Activated CD8-positive, alpha-beta memory T cell treated with anti-CD3 and anti-CD28 coated beads, Interleukin-2, amount 50 U/mL, for 1 hour (primary cell): Measurements from ENCODE around the gene C18orf32.
"Not testable (repeated sequence)": the region's sequence is repeated elsewhere in the genome, so short reads cannot be mapped to it uniquely, and the experiment has no call there.

ENCODE experiments used
- DNase-seq: peaks from one replicate; pipeline ENCODE4 v3.0.0-alpha.2; 2020; ENCODE audit errors: extremely low read depth

Gene C18orf32

GRCh38 chr18:49500201-49500921, 13.3 kb upstream of the C18orf32 start:
- no peak for DNase-seq

- no peak for DNase-seq
These were observed 12.1 kb upstream of the C18orf32 start for GRCh38 chr18:49499046-49499637.

GRCh38 chr18:49495480-49495879, 8.4 kb upstream of the C18orf32 start:
- no peak for DNase-seq

- DNase-seq = no peak
These were observed 8.0 kb upstream of the C18orf32 start for GRCh38 chr18:49495076-49495475.

- DNase-seq = no peak
These were observed 7.6 kb upstream of the C18orf32 start for GRCh38 chr18:49494660-49495059.

- DNase-seq = no peak
These were observed 5.6 kb upstream of the C18orf32 start for GRCh38 chr18:49492694-49493033.

GRCh38 chr18:49491857-49492693, 5.0 kb upstream of the C18orf32 start, which contains the start of gene RPL17:
RPL17 (minus strand) TSS chr18:49492465.
- DNase-seq = peak; percentile 86

- DNase-seq = no peak
These were observed 4.5 kb upstream of the C18orf32 start for GRCh38 chr18:49491534-49491856.

- DNase-seq = no peak
These were observed 3.3 kb upstream of the C18orf32 start for GRCh38 chr18:49490246-49490762.

GRCh38 chr18:49487711-49488310, 777 bp upstream of the C18orf32 start:
- no peak for DNase-seq

- no peak for DNase-seq
These were observed 455 bp downstream of the C18orf32 start for GRCh38 chr18:49486606-49486952.

GRCh38 chr18:49486134-49486533, 900 bp downstream of the C18orf32 start:
- DNase-seq = no peak

GRCh38 chr18:49483198-49483597, 3.8 kb downstream of the C18orf32 start:
- no peak for DNase-seq

GRCh38 chr18:49481907-49482306, 5.1 kb downstream of the C18orf32 start:
- DNase-seq = no peak

- DNase-seq = no peak
These were observed 5.7 kb downstream of the C18orf32 start for GRCh38 chr18:49481317-49481716.

- no peak for DNase-seq
These were observed 7.5 kb downstream of the C18orf32 start for GRCh38 chr18:49479381-49480137.

GRCh38 chr18:49476664-49477411, 10.2 kb downstream of the C18orf32 start:
- DNase-seq = no peak

- DNase-seq = not testable (repeated sequence)
These were observed 12.1 kb downstream of the C18orf32 start for GRCh38 chr18:49474935-49475334.

- no peak for DNase-seq
These were observed 13.3 kb downstream of the C18orf32 start for GRCh38 chr18:49473721-49474120.

GRCh38 chr18:49472459-49472858, 14.6 kb downstream of the C18orf32 start:
- no peak for DNase-seq

GRCh38 chr18:49471532-49471931, 15.5 kb downstream of the C18orf32 start:
- DNase-seq = no peak
